Measurements from ENCODE around the gene MEG3. TPM values are rescaled to one million over a fixed set of nuclear protein-coding genes. Genes with fewer than 3 reads are reported as not detected.

Gene MEG3
- total and polyA plus RNA-seq, 9 of the 15 experiments (the other 6 are each of a cell fraction or from before 2014, with no cell fraction given), result 0.10 to 5.3 (median 1.0) TPM; not detected in 1

GRCh38 chr14:100819453-100819828 lies 6.5 kb upstream of the MEG3 start (continued):
- no peak for TF ChIP-seq CHD7 (IDR thresholded peaks at IDR 0.05; ENCODE audit: low read depth, low read length)
- no peak for TF ChIP-seq AFF4 (CRISPR knock-in tag; IDR thresholded peaks at IDR 0.05)
- TF ChIP-seq LARP7 (IDR thresholded peaks at IDR 0.05), result no peak
- TF ChIP-seq RBM25 (IDR thresholded peaks at IDR 0.05; ENCODE audit: low read depth, low read length, severe bottlenecking), result peak; percentile 61
- TF ChIP-seq POLR2H (tag; IDR thresholded peaks at IDR 0.05; ENCODE audit: low read depth), result no peak

Data from K562 (cell line).